GM21529 (cell line): ENCODE data around the gene MS4A5.
A peak's percentile ranks its signal among the peaks of the same experiment; 100 is the strongest.

Source experiments
- ATAC-seq: cut with Tn5 transposase; IDR thresholded peaks from one replicate; pipeline ENCODE4 v1.9.1; 2021; ENCODE audit not compliant: unreplicated experiment

MS4A5 gene

GRCh38 chr11:60477035-60477445 lies 47.7 kb downstream of the MS4A5 start:
- peak; percentile 74 for ATAC-seq

GRCh38 chr11:60482361-60482760 lies 53.0 kb downstream of the MS4A5 start:
- ATAC-seq: no peak

GRCh38 chr11:60485987-60486386 lies 56.6 kb downstream of the MS4A5 start:
- ATAC-seq: peak; percentile 96

- ATAC-seq: no peak
Observed at GRCh38 chr11:60492488-60493009, 63.2 kb downstream of the MS4A5 start, which contains the start of gene MS4A12. MS4A12 (plus strand) TSS chr11:60492778; CDS start chr11:60497319, 4,541 bp downstream.

GRCh38 chr11:60493454-60493853 lies 64.1 kb downstream of the MS4A5 start:
- ATAC-seq: no peak
